Hematopoietic multipotent progenitor cell treated with erythropoietin and hydrocortisone succinate and interleukin-3 and kit ligand, for 6 days (in vitro differentiated cells): Measurements from ENCODE around the gene DCP1A.

Experiments used
- DNase-seq: peaks from one replicate; pipeline ENCODE4 v3.0.0-alpha.2; 2015

The DCP1A gene

DNA sequence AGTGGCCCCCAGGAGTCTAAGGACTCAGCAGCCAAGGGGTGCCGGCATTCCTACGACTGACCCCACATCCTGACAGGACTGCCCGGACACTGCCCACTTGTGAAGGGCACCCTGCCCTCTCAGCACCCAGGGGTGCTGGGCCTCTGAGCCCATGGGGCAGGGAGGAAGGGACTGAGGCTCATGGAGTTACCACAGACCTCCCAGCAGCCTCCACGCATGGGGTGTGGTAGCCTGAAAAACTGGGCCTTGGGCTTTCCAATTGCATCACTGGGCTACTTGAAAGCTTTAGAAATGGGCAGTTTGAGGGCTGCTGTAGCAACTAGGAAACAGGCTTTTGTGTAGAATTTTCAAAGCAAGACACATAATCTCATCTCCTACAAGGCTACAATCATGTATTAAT is 104.7 kb downstream of the DCP1A start:
- peak; percentile 44 for DNase-seq

DNA sequence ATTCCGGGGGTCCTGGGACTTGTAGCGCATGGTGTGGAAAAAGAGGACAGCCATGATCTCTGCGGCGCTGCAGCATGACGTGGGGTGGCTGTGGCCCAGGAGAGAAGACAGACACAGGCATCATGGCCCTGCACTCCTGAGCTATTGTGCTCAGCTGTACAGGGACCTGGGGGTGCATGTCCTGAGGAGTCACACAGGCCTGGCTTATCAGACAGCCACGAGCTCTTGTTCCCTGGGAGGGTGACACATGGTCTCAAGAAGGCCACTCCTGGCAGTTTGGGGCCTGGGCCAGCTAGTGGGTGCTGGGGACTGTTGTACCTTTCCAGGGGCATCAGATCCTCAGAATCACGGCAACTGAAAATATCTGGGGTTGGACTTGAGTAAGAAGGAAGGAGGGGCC is 105.2 kb downstream of the DCP1A start:
- DNase-seq = peak; percentile 81

GRCh38 chr3:53240989-53241972 is 106.1 kb downstream of the DCP1A start:
- no peak for DNase-seq

DNA sequence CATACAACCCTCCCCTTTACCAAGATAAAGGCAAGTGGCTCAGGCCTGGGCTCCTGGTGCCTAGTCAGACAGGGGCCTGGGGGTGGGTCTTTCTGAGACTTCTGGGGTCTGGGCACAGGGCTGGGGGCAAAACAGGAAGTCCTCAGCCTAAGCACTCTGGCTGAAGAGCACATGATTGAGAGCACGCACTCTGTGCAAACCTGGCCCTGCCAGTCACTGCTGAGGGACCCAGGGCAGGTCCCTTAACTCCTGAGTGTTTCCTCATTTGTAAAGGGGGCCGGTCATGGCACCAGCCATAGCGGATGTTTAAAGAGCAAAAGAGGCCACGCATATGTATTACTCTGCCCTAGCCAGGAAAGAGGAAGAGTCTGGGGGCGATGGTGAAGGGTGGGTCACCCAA is 107.5 kb downstream of the DCP1A start:
- DNase-seq = no peak

DNA sequence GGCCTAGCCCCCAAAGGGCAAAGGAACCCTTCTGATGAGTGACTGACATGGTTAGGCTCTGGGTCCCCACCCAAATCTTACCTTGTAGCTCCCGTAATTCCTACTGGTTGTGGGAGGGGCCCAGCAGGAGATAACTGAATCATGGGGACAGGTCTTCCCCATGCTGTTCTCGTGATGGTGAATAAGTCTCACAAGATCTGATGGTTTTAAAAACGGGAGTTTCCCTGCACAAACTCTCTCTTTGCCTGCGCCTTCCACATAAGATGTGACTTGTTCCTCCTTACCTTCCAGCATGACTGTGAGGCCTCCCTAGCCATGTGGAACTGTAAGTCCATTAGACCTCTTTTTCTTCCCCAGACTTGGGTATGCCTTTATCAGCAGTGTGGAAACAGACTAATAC is 108.5 kb downstream of the DCP1A start:
- DNase-seq = no peak

DNA sequence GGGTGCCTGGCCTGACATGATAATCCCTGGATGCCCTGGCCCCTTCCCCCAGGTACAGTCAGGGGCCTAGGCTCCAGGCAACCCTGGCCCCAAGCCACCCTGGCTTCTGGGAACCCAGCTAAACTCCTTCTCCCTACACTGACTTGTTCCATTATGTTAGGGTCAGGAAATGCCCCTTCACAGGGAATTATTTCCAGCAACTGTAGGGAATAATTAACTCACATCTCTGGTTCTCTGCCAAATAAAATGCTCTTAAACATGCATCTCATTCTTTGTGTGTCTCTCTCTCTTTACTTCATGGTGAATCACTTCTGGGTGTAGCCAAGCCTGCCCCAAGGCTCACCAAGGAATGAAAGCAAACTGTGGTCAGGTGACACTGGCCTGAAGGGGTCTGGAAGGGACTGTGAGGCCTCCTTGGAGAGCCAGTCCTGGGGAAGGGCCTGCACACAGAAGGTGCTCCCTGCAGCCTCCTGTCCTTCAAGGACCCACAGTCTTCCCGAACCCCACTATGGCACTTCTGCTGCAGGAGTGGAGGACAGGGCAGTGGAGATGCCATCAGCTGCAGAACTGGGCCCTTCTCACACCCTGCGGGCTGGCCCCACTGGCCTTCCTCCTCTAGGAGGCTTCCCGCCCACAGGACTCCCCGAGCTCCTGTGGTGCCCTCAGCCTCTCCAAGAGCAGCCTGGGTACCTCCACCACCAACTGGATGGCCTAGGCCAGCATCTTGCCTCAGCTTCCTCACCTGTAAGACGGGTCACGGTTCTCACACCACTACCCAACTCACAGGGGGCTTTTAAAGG is 109.1 kb downstream of the DCP1A start:
- DNase-seq = peak; percentile 46

GRCh38 chr3:53236112-53236841 is 111.1 kb downstream of the DCP1A start:
- DNase-seq = peak; percentile 88

- DNase-seq = no peak
These were observed 111.8 kb downstream of the DCP1A start for GRCh38 chr3:53235545-53235944.

- no peak for DNase-seq
These were observed 112.5 kb downstream of the DCP1A start for GRCh38 chr3:53234841-53235232.

DNA sequence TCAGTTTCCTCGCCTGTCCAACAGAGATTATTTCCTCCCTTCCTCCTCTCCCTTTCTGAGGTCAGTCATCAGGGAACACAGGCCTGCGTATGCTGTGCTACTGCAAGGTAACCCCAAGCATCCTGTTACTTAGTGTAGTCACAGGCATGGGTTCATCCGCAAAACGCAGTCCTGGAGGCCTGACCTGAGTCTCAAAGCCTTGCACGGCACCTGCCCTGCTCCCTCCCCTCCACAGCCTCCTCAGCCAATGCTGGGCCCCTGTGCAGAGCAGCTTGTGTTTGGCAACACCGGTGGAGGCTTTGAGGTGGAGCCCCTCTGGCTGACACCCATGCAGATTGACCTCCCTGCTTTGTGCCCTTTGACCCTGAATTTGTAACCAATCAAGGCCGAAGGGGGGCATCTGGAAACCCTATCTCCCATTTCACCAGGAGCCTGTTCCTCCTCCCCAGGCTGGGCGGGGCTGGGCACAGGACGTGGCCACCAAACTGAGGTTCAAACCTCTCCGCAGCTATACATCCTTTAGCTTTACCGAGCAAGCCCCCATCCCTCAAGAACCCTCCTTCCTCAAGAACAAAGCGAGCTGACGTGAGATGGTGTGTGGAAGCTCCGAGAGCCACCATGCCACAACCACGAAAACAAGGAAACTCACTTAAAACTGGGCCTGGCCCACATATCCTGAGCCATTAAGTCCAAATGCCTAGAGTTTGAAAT is 113.1 kb downstream of the DCP1A start:
- DNase-seq = no peak
